Thymus (tissue), 2 donors: ENCODE data around the gene EDC3. TPM values are rescaled to one million over a fixed set of nuclear protein-coding genes. Genes with fewer than 3 reads are reported as not detected.

Experiments used
- polyA plus RNA-seq: library from polyadenylated mRNA; stranded (reverse); fragments of 200-250 nt; gene quantifications from one replicate; pipeline ENCODE4 v1.2.3, GENCODE V29; 2013
- total RNA-seq: library from RNA; stranded (reverse); fragments of 120-200 nt; gene quantifications from one replicate; pipeline ENCODE4 v1.2.4, GENCODE V29; 2013
- donor health status: healthy.

The EDC3 gene
- total and polyA plus RNA-seq, 2 donors = 10.1 to 14.6 TPM

Other genes with a start within 250 kb of the EDC3 start
- 78.3 TPM for gene UBL7, start 234.9 kb downstream of the EDC3 start, total RNA-seq
- gene UBL7, start 234.9 kb downstream of the EDC3 start, polyA plus RNA-seq = 38.7 TPM
- 5.8 TPM for gene ARID3B, start 154.8 kb downstream of the EDC3 start, total RNA-seq
- 5.6 TPM for gene ARID3B, start 154.8 kb downstream of the EDC3 start, polyA plus RNA-seq
- gene CLK3, start 80.2 kb downstream of the EDC3 start, total RNA-seq = 53.2 TPM
- 90.8 TPM for gene CLK3, start 80.2 kb downstream of the EDC3 start, polyA plus RNA-seq
- 0.09 TPM for gene CYP1A1, start 29.5 kb upstream of the EDC3 start, total RNA-seq
- gene CYP1A1, start 29.5 kb upstream of the EDC3 start, polyA plus RNA-seq = 0.11 TPM
- gene CYP1A2, start 52.8 kb upstream of the EDC3 start, total RNA-seq = not detected
- 0.05 TPM for gene CYP1A2, start 52.8 kb upstream of the EDC3 start, polyA plus RNA-seq
- gene CSK, start 86.1 kb upstream of the EDC3 start, total RNA-seq = 39.2 TPM
- gene CSK, start 86.1 kb upstream of the EDC3 start, polyA plus RNA-seq = 94.4 TPM
- not detected for gene LMAN1L, start 116.8 kb upstream of the EDC3 start, total RNA-seq
- gene LMAN1L, start 116.8 kb upstream of the EDC3 start, polyA plus RNA-seq = 0.41 TPM
- 0.05 TPM for gene CPLX3, start 130.6 kb upstream of the EDC3 start, total RNA-seq
- gene CPLX3, start 130.6 kb upstream of the EDC3 start, polyA plus RNA-seq = 1.1 TPM
- 26.0 TPM for gene ULK3, start 147.1 kb upstream of the EDC3 start, total RNA-seq
- gene ULK3, start 147.1 kb upstream of the EDC3 start, polyA plus RNA-seq = 59.4 TPM
- gene SCAMP2, start 177.3 kb upstream of the EDC3 start, total RNA-seq = 15.7 TPM
- 35.2 TPM for gene SCAMP2, start 177.3 kb upstream of the EDC3 start, polyA plus RNA-seq
- gene MPI, start 194.0 kb upstream of the EDC3 start, total RNA-seq = 36.1 TPM
- gene MPI, start 194.0 kb upstream of the EDC3 start, polyA plus RNA-seq = 22.2 TPM
- gene FAM219B, start 210.8 kb upstream of the EDC3 start, total RNA-seq = 28.0 TPM
- 25.5 TPM for gene FAM219B, start 210.8 kb upstream of the EDC3 start, polyA plus RNA-seq
- gene COX5A, start 242.0 kb upstream of the EDC3 start, total RNA-seq = 65.5 TPM
- gene COX5A, start 242.0 kb upstream of the EDC3 start, polyA plus RNA-seq = 191 TPM